Measurements from ENCODE around the gene PSME2.
A peak's percentile ranks its signal among the peaks of the same experiment; 100 is the strongest.

PSME2 gene

GRCh38 chr14:24135834-24136683 is 10.4 kb downstream of the PSME2 start, which contains the start of gene PSME1 (continued):
- no peak for TF ChIP-seq ZEB2 (tag by site-specific recombination; IDR thresholded peaks at IDR 0.05)
- TF ChIP-seq ZNF626 (tag by site-specific recombination; IDR thresholded peaks at IDR 0.05), result no peak
- no peak for TF ChIP-seq SETDB1 (IDR thresholded peaks at IDR 0.05; ENCODE audit: insufficient read length, low read length)
- TF ChIP-seq PRDM10 (tag by site-specific recombination; IDR thresholded peaks at IDR 0.05), result peak; percentile 57
- no peak for TF ChIP-seq ZNF629 (tag by site-specific recombination; IDR thresholded peaks at IDR 0.05)
- no peak for TF ChIP-seq ZNF791 (tag by site-specific recombination; IDR thresholded peaks at IDR 0.05)
- no peak for TF ChIP-seq ZNF324 (tag by site-specific recombination; IDR thresholded peaks at IDR 0.05)
- no peak for TF ChIP-seq ZNF121 (tag by site-specific recombination; IDR thresholded peaks at IDR 0.05)
- TF ChIP-seq TSHZ1 (tag by site-specific recombination; IDR thresholded peaks at IDR 0.05; ENCODE audit: borderline replicate concordance), result no peak
- no peak for TF ChIP-seq ZNF133 (tag by site-specific recombination; IDR thresholded peaks at IDR 0.05)
- no peak for TF ChIP-seq ZNF37A (tag by site-specific recombination; IDR thresholded peaks at IDR 0.05)
- no peak for TF ChIP-seq ZBTB49 (tag by site-specific recombination; IDR thresholded peaks at IDR 0.05; ENCODE audit: low read depth)
- TF ChIP-seq ZNF670 (tag by site-specific recombination; IDR thresholded peaks at IDR 0.05; ENCODE audit: low read depth), result no peak
- no peak for TF ChIP-seq ZBTB21 (tag by site-specific recombination; IDR thresholded peaks at IDR 0.05)
- 0 out of 2 replicates have a peak, but pooled peaks have one; percentile 7 for TF ChIP-seq ZBTB1 (tag by site-specific recombination; IDR thresholded peaks at IDR 0.05)
- no peak for TF ChIP-seq ZFP37 (tag by site-specific recombination; IDR thresholded peaks at IDR 0.05)
- TF ChIP-seq ZBTB7A (tag by site-specific recombination; IDR thresholded peaks at IDR 0.05; ENCODE audit: low read depth), result 0 out of 2 replicates have a peak, but pooled peaks have one; percentile 14
- peak; percentile 90 for TF ChIP-seq SP2 (tag by site-specific recombination; IDR thresholded peaks at IDR 0.05)
- TF ChIP-seq ZNF404 (tag by site-specific recombination; IDR thresholded peaks at IDR 0.05), result no peak
- TF ChIP-seq ZNF513 (tag by site-specific recombination; IDR thresholded peaks at IDR 0.05), result no peak
- TF ChIP-seq ZNF660 (tag by site-specific recombination; IDR thresholded peaks at IDR 0.05), result no peak
- TF ChIP-seq ZNF776 (tag by site-specific recombination; IDR thresholded peaks at IDR 0.05; ENCODE audit: borderline replicate concordance), result no peak
- TF ChIP-seq ZNF223 (tag by site-specific recombination; IDR thresholded peaks at IDR 0.05), result no peak
- peak; percentile 58 for TF ChIP-seq ZNF398 (tag by site-specific recombination; IDR thresholded peaks at IDR 0.05)
- TF ChIP-seq GLI4 (tag by site-specific recombination; IDR thresholded peaks at IDR 0.05), result no peak
- TF ChIP-seq SCRT1 (tag by site-specific recombination; IDR thresholded peaks at IDR 0.05; ENCODE audit: borderline replicate concordance), result no peak; the same call in 1 of the 2 replicates
- no peak for TF ChIP-seq ZNF48 (tag by site-specific recombination; IDR thresholded peaks at IDR 0.05)
- TF ChIP-seq HOXD13 (CRISPR knock-in tag; IDR thresholded peaks at IDR 0.05; ENCODE audit: borderline replicate concordance), result no peak
